Choroid plexus epithelial cell (primary cell): ENCODE measurements around the gene PPP6R2.

Experiments
- DNase-seq: peaks from one replicate; pipeline ENCODE4 v3.0.0-alpha.2; 2010; ENCODE audit warnings: low read depth
- H3K4me3 ChIP-seq: 2 replicates; pipeline ENCODE4 v1.5.1; 2011; ENCODE audit warnings: low read depth, mild to moderate bottlenecking, control low read depth, low read length, moderate library complexity
- TF ChIP-seq, protein P1 (sequence below): conservative IDR thresholded peaks from 2 replicates; pipeline ENCODE4 v1.5.1; 2011; ENCODE audit warnings: low read depth, mild to moderate bottlenecking, control low read depth, inconsistent platforms, low read length, moderate library complexity

The PPP6R2 gene

DNA sequence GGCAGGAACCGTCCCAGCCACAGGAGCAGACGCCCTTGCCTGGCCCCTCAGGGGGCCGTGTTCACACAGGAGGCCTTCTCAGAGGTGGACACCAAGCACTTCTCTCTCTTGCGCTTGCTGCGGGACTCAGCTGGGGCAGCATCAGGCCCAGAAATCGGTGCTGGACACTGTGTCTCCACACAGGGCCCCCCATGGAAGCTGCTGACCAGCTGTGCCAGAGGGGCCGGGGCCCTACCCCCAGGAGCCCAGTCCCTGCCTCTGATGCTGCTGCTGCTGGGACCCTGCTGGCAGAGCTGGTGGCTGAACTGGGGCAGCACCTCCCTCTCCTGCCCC, 39.6 kb upstream of the PPP6R2 start:
- TF ChIP-seq, protein P1, sequence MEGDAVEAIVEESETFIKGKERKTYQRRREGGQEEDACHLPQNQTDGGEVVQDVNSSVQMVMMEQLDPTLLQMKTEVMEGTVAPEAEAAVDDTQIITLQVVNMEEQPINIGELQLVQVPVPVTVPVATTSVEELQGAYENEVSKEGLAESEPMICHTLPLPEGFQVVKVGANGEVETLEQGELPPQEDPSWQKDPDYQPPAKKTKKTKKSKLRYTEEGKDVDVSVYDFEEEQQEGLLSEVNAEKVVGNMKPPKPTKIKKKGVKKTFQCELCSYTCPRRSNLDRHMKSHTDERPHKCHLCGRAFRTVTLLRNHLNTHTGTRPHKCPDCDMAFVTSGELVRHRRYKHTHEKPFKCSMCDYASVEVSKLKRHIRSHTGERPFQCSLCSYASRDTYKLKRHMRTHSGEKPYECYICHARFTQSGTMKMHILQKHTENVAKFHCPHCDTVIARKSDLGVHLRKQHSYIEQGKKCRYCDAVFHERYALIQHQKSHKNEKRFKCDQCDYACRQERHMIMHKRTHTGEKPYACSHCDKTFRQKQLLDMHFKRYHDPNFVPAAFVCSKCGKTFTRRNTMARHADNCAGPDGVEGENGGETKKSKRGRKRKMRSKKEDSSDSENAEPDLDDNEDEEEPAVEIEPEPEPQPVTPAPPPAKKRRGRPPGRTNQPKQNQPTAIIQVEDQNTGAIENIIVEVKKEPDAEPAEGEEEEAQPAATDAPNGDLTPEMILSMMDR = no peak

GRCh38 chr22:50303848-50304527, 39.1 kb upstream of the PPP6R2 start:
- no peak for DNase-seq
- H3K4me3 ChIP-seq = peak overlapping the region; percentile 16
- TF ChIP-seq, protein P1 = no peak

More for the DNA sequence above, 39.6 kb upstream of the PPP6R2 start:
- no peak overlapping the region for H3K4me3 ChIP-seq
- no peak for DNase-seq

DNA sequence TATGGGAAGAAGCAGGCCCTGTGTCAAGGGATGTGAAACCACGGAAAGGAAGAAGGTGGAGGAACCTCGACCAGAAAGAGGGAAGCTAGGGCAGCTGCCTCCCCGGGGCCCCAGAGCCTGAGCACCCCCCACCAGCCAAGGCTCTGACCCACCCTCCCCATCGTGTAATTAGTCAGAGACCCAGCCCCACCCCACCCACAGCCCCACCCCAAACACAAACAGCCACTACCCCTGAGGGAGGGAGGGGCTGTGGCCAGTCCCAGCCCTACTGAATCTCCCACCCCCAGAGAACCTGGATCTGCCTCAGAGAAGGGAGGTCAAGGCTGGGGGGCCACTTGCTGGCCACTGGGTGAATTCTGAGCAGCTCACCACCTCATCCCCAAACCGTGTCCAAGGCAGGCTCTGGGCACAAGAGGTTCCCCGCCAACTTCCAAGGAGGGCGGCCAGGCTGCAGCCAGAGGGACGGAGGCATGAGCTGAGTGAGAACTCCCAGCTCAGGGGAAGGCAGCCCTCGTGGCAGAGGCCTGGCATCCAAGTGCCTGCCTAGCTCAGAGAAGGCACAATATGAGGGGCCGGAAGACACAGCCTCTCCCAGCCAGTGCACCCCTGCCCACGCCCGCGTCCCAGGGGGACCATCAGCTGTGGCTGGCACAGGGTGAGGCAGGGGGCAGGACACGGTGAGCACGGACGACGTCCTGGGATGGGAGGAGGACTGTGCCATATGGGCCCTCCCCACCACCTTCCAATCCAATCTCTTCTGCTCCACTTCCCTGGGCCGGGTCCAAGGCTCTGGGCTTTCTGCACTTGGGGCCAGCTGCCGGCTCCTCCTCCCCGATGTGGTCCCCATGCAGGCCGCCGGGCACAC, 38.4 kb upstream of the PPP6R2 start:
- no peak for DNase-seq
- TF ChIP-seq, protein P1 = no peak
- peak overlapping the region; percentile 81 for H3K4me3 ChIP-seq

- TF ChIP-seq, protein P1 = no peak
- no peak for DNase-seq
- peak overlapping the region; percentile 81 for H3K4me3 ChIP-seq
Measured at GRCh38 chr22:50305393-50305922, 37.7 kb upstream of the PPP6R2 start.

DNA sequence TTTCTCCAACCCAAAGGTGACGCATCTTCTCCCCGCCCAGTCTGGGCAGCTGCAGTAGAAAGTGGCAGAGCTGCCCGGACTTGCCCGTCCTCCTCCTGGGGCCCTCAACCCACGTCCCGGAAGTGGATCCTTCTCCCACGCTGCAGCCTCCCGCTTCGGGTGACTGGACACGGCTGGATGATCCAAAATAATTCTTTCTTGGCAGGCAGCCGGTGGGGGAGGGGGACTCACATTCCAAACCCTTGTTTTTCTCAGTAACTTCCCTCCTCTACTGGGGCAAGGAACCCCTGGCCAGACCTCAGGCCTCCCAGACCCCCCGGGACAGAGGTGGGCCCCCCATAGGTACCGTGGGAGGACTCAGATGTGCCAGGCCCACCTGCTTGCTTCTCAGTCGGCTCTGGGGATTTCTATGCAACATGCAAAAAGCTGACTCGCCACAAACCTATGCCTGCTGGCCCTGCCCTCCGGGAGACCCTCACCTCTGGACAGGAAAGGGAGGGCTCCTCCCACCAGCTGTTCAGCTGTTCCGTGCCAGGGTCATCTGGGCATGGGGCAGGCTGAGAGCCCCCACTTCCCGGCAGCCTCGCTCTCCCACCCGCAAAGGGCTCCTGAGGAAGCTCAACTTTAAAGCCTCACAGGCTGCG, 37.1 kb upstream of the PPP6R2 start:
- peak overlapping the region; percentile 81 for H3K4me3 ChIP-seq
- DNase-seq = peak; percentile 80
- TF ChIP-seq, protein P1 = no peak

- TF ChIP-seq, protein P1 = no peak
- H3K4me3 ChIP-seq = peak within 1 kb of the TSS; percentile 81
- DNase-seq = peak; percentile 83
Measured at GRCh38 chr22:50306753-50307749, 36.1 kb upstream of the PPP6R2 start, which contains the start of gene PLXNB2. Gene PLXNB2, minus strand, starts transcription at chr22:50307646. Its CDS starts 17,062 bp downstream, at chr22:50290584.
